ENCODE results near the gene GPBP1L1. TPM values are rescaled to one million over a fixed set of nuclear protein-coding genes. Genes with fewer than 3 reads are reported as not detected.

The GPBP1L1 gene
- total and polyA plus RNA-seq, 7 donors: 77.5 to 142 (median 109) TPM

DNA sequence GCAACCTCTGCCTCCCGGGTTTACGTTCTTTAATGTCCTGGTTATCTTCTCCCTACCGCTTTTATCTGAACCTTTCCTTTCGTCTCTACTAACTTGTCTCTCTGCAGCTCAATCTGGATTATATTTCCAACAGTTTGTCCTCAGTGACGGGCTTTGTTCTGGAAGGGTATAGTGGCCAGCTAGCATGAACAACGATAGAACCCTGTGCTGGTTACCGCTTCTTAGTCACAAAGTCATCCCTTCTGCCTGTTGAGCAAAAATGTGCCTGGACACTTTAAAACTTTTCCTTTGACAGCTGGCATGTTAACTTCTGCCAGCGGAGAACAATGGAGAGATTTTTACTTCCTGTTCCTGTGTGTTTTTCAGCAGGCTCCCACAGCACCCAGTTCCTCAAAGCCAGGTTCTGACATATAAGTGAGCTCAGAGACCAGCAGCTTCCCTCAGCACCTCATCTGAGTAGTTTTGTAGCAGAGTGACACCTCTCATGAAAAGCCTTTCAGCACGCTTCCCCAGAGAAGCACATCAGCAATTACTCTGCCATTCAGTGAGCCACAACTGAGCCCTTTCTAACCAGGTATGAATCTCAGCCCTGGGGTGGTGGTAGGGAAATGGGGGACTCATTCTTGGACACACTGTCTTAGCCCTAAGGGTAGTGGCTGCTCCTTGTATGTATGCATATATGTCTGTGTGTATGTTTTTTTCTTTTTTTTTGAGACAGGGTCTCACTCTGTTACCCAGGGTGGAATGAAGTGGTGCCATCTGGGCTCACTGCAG lies 38.9 kb downstream of the GPBP1L1 start:
- intact Hi-C loops (cut with DNase I): no loop called here
- H3K4me1 ChIP-seq: peaks cover 0 to 12% (median 5%) of the 10 kb centered on the region in 4 donors
- TF ChIP-seq EP300 (IDR thresholded peaks at IDR 0.05) (no peak), POLR2AphosphoS5 (IDR thresholded peaks at IDR 0.05) (peak in 1 of 4 donors; percentile 31)
- no peak for DNase-seq
- 44 to 75% methylated on average over 9 of the region's 9 CpGs for whole genome bisulfite sequencing, 2 donors
- no peak overlapping the region for H3K4me3 ChIP-seq
- no peaks in the 10 kb centered on the region for H3K27me3 ChIP-seq
- H3K9me3 ChIP-seq: no peaks in the 10 kb centered on the region
- peaks cover 4 to 56% (median 22%) of the 10 kb centered on the region in 4 donors for H3K36me3 ChIP-seq
- H3K27ac ChIP-seq: no peak overlapping the region

DNA sequence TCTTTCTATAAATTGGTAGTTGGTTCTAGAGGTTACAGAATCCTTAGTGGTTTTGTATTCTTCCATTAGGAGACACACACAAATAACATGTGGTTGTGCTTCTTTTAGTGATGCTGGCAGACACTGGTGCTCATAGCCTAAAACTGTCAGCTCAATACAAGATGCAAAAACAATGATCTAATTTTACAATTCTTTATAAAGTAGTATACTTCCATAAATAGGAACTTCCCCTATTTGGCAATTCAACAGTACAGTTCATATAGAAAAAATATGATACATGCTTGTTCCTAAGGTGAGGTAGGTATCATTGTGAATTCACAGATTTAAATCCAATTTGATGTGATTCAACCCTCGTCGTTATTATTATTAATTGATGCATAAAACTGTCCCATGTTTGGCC lies 41.7 kb downstream of the GPBP1L1 start:
- H3K9me3 ChIP-seq: no peaks in the 10 kb centered on the region
- H3K27me3 ChIP-seq: no peaks in the 10 kb centered on the region
- H3K4me1 ChIP-seq: peaks cover 0 to 12% (median 5%) of the 10 kb centered on the region in 4 donors
- intact Hi-C loops (cut with DNase I): no loop called here
- 62 to 86% methylated on average over 2 of the region's 2 CpGs for WGBS, 2 donors
- no peak overlapping the region for H3K27ac ChIP-seq
- peaks cover 4 to 56% (median 25%) of the 10 kb centered on the region in 4 donors for H3K36me3 ChIP-seq
- H3K4me3 ChIP-seq: no peak overlapping the region
- DNase-seq: no peak
- TF ChIP-seq POLR2A (IDR thresholded peaks at IDR 0.05): no peak
- TF ChIP-seq POLR2AphosphoS5 (IDR thresholded peaks at IDR 0.05): no peak
- TF ChIP-seq CTCF (IDR thresholded peaks at IDR 0.05): no peak
- TF ChIP-seq EP300 (IDR thresholded peaks at IDR 0.05): no peak

DNA sequence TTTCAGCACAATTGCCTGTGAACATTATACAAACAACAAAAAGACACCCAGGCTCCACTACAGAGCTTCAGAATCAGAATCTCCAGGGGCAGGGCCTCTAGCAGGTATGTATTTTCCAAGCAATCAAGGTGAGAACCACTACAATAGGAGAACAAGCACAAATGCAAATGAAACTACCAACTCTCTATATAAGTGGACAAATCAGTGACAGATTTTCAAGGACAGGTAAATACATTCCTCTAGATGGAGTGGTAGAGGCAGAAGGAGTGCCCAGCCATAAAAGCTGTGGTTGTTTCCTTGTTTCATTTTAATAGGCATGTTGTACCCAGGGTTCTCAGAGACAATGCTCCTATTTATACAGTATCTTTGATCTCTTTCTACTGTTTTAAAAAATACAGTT lies 42.4 kb downstream of the GPBP1L1 start:
- peaks cover 0 to 12% (median 5%) of the 10 kb centered on the region in 4 donors for H3K4me1 ChIP-seq
- H3K36me3 ChIP-seq: peaks cover 9 to 56% (median 29%) of the 10 kb centered on the region in 4 donors
- TF ChIP-seq POLR2A (IDR thresholded peaks at IDR 0.05): no peak
- no peak for TF ChIP-seq POLR2AphosphoS5 (IDR thresholded peaks at IDR 0.05)
- no peak for TF ChIP-seq EP300 (IDR thresholded peaks at IDR 0.05)
- intact Hi-C loops (cut with DNase I): no loop called here
- H3K27me3 ChIP-seq: no peaks in the 10 kb centered on the region
- no peak overlapping the region for H3K4me3 ChIP-seq
- DNase-seq: no peak
- H3K27ac ChIP-seq: no peak overlapping the region
- H3K9me3 ChIP-seq: no peaks in the 10 kb centered on the region

DNA sequence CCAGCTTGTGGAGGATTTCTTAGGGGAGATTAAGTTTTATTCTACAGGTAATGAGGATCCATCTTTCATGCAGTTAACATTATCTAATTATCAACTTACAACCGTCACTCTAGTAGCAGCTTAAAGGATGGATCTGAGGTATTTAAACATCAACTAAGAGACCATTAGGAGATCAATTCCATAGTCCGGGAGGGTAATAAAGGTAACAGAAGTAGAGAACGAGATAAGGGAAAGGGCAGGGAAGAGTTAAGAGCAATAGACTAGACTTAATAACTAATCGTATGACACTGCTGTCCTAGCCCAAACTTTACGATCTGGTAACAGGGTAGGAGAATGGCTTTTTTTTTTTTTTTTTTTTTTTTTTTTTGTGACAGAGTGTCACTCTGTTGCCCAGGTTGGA lies 43.0 kb downstream of the GPBP1L1 start:
- Histone ChIP-seq H3K4me3 (no peak overlapping the region), H3K27me3 (no peaks in the 10 kb centered on the region), H3K4me1 (peaks cover 0 to 12% (median 5%) of the 10 kb centered on the region in 4 donors), H3K27ac (no peak overlapping the region), H3K9me3 (no peaks in the 10 kb centered on the region), H3K36me3 (peaks cover 15 to 59% (median 33%) of the 10 kb centered on the region in 4 donors)
- no peak for DNase-seq
- no peak for TF ChIP-seq POLR2AphosphoS5 (IDR thresholded peaks at IDR 0.05)
- no peak for TF ChIP-seq POLR2A (IDR thresholded peaks at IDR 0.05)
- no peak for TF ChIP-seq EP300 (IDR thresholded peaks at IDR 0.05)
- TF ChIP-seq CTCF (IDR thresholded peaks at IDR 0.05): no peak
- WGBS, 2 donors: 21 to 63% methylated on average over 5 of the region's 5 CpGs
- intact Hi-C loops (cut with DNase I): no loop called here

GRCh38 chr1:45640293-45640692 lies 46.0 kb downstream of the GPBP1L1 start:
- Histone ChIP-seq H3K9me3 (no peaks in the 10 kb centered on the region), H3K4me1 (peaks cover 0 to 4% (median 2%) of the 10 kb centered on the region in 4 donors), H3K27ac (no peak overlapping the region), H3K36me3 (peaks cover 16 to 86% (median 35%) of the 10 kb centered on the region in 4 donors), H3K4me3 (no peak overlapping the region), H3K27me3 (no peaks in the 10 kb centered on the region)
- 99 to 100% methylated on average over 1 of the region's 1 CpG for WGBS, 2 donors
- intact Hi-C loops (cut with DNase I): no loop called here
- no peak for DNase-seq
- no peak for TF ChIP-seq POLR2A (IDR thresholded peaks at IDR 0.05)
- no peak for TF ChIP-seq POLR2AphosphoS5 (IDR thresholded peaks at IDR 0.05)
- no peak for TF ChIP-seq EP300 (IDR thresholded peaks at IDR 0.05)
- no peak for TF ChIP-seq CTCF (IDR thresholded peaks at IDR 0.05)
